Activated naive CD8-positive, alpha-beta T cell treated with anti-CD3 and anti-CD28 coated beads, Interleukin-2, amount 10 ng/mL, durations not matched to agents 7 days and 5 days (primary cell): ENCODE results near the gene C5. TPM values are rescaled to one million over a fixed set of nuclear protein-coding genes. Genes with fewer than 3 reads are reported as not detected.

Experiments
- ATAC-seq: fragments of 150-1000 bp; cut with Tn5 transposase; one replicate; pipeline ENCODE4 v1.10.0; 2021; ENCODE audit warnings: low read depth, moderate library complexity
- POLR2A ChIA-PET: fragments of 350-600 bp; sonication (Branson Sonifier 250); formaldehyde crosslinking; loops from one replicate; lab custom pipeline; 2021; ENCODE audit warnings: antibody characterized with exemption; lab: Charles Lee
- DNase-seq: peaks from one replicate; pipeline ENCODE4 v3.0.0; 2021
- H3K27ac Mint-ChIP-seq: one replicate; pipeline ENCODE4 v1.8.0; 2022; ENCODE audit warnings: mild to moderate bottlenecking, mixed read lengths
- H3K27me3 Mint-ChIP-seq: one replicate; pipeline ENCODE4 v1.8.0; 2022; ENCODE audit warnings: mild to moderate bottlenecking, moderate library complexity, mixed read lengths
- H3K36me3 Mint-ChIP-seq: one replicate; pipeline ENCODE4 v1.8.0; 2021; ENCODE audit warnings: mild to moderate bottlenecking, mixed read lengths
- H3K4me1 Mint-ChIP-seq: one replicate; pipeline ENCODE4 v1.8.0; 2021; ENCODE audit warnings: mixed read lengths
- H3K4me3 Mint-ChIP-seq: one replicate; pipeline ENCODE4 v1.8.0; 2022; ENCODE audit warnings: mild to moderate bottlenecking, moderate library complexity, mixed read lengths
- H3K9me3 Mint-ChIP-seq: one replicate; pipeline ENCODE4 v1.8.0; 2021; ENCODE audit warnings: mixed read lengths
- total RNA-seq, 2 experiments: library from RNA; stranded (reverse); gene quantifications; one replicate each; pipeline ENCODE4 v1.2.3, GENCODE V29; 2021

The C5 gene
- total RNA-seq, 2 experiments from 2014 or later: 2.8 to 3.5 TPM

GRCh38 chr9:120931231-120932085, 118.6 kb downstream of the C5 start:
- ATAC-seq: peak; percentile 49

GRCh38 chr9:120929229-120929791, 120.8 kb downstream of the C5 start:
- H3K9me3 Mint-ChIP-seq: no peaks in the 10 kb centered on the region
- ATAC-seq (no peak), DNase-seq (no peak)
- POLR2A ChIA-PET: interaction anchor here (0.7 to 6.5 kb wide), 20 partner anchors 9 to 214 kb away, joined by 3 to 94 read pairs (median 5); partner anchors contain the start of genes FBXW2 and PHF19
- H3K36me3 Mint-ChIP-seq: peaks cover 11% of the 10 kb centered on the region
- no peaks in the 10 kb centered on the region for H3K27me3 Mint-ChIP-seq
- H3K4me3 Mint-ChIP-seq: peak overlapping the region; percentile 75
- H3K4me1 Mint-ChIP-seq: peaks cover 69% of the 10 kb centered on the region
- H3K27ac Mint-ChIP-seq: peak overlapping the region; percentile 94

More at GRCh38 chr9:120931231-120932085, 118.6 kb downstream of the C5 start:
- DNase-seq: peak; percentile 53
- POLR2A ChIA-PET: interaction anchor here (0.8 to 4.7 kb wide), 17 partner anchors 10 to 219 kb away, joined by 3 to 54 read pairs (median 6); partner anchors contain the start of genes FBXW2 and PHF19
- Mint-ChIP-seq H3K27me3 (no peaks in the 10 kb centered on the region), H3K27ac (peak overlapping the region; percentile 99), H3K36me3 (peaks cover 3% of the 10 kb centered on the region), H3K9me3 (no peaks in the 10 kb centered on the region), H3K4me1 (peaks cover 78% of the 10 kb centered on the region), H3K4me3 (peak overlapping the region; percentile 85)

- Mint-ChIP-seq H3K36me3 (peaks cover 17% of the 10 kb centered on the region), H3K27ac (peak overlapping the region; percentile 94), H3K27me3 (no peaks in the 10 kb centered on the region), H3K9me3 (no peaks in the 10 kb centered on the region), H3K4me3 (peak overlapping the region; percentile 93), H3K4me1 (peaks cover 69% of the 10 kb centered on the region)
- POLR2A ChIA-PET: interaction anchor here (0.7 to 6.5 kb wide), 18 partner anchors 9 to 213 kb away, joined by 3 to 94 read pairs (median 5); partner anchors contain the start of genes FBXW2 and PHF19
- ATAC-seq (peak; percentile 45), DNase-seq (peak; percentile 88)
Observed at GRCh38 chr9:120928483-120929228, 121.4 kb downstream of the C5 start.

- Mint-ChIP-seq H3K27ac (peak overlapping the region; percentile 94), H3K4me3 (peak overlapping the region; percentile 93), H3K36me3 (peaks cover 22% of the 10 kb centered on the region), H3K4me1 (peaks cover 66% of the 10 kb centered on the region), H3K9me3 (no peaks in the 10 kb centered on the region), H3K27me3 (no peaks in the 10 kb centered on the region)
- no peak for DNase-seq
- POLR2A ChIA-PET: interaction anchor here (1.3 to 9.1 kb wide), 8 partner anchors 7 to 135 kb away, joined by 6 to 117 read pairs (median 44); partner anchors contain the start of genes FBXW2 and PHF19
- no peak for ATAC-seq
Observed at GRCh38 chr9:120928015-120928482, 122.0 kb downstream of the C5 start.

GRCh38 chr9:120927269-120928014, 122.6 kb downstream of the C5 start:
- Mint-ChIP-seq H3K27me3 (no peaks in the 10 kb centered on the region), H3K36me3 (peaks cover 28% of the 10 kb centered on the region), H3K27ac (peak overlapping the region; percentile 94), H3K9me3 (no peaks in the 10 kb centered on the region), H3K4me3 (peak overlapping the region; percentile 93), H3K4me1 (peaks cover 67% of the 10 kb centered on the region)
- ATAC-seq (no peak), DNase-seq (peak; percentile 42)
- POLR2A ChIA-PET: interaction anchor here (0.6 to 9.1 kb wide), 12 partner anchors 8 to 155 kb away, joined by 3 to 117 read pairs (median 35); partner anchors contain the start of genes FBXW2 and PHF19

GRCh38 chr9:120926397-120926928, 123.6 kb downstream of the C5 start, which contains the start of gene TRAF1:
TSS of gene TRAF1 (minus strand) at chr9:120926796. CDS start at chr9:120926075, 721 bp downstream.
- DNase-seq: peak; percentile 62
- peaks cover 38% of the 10 kb centered on the region for H3K36me3 Mint-ChIP-seq
- peak; percentile 27 for ATAC-seq
- POLR2A ChIA-PET: interaction anchor here (0.7 to 9.1 kb wide), 16 partner anchors 9 to 274 kb away, joined by 3 to 117 read pairs (median 10); partner anchors contain the start of genes FBXW2 and PHF19
- peak within 1 kb of the TSS; percentile 93 for H3K4me3 Mint-ChIP-seq
- H3K4me1 Mint-ChIP-seq: peaks cover 66% of the 10 kb centered on the region
- H3K9me3 Mint-ChIP-seq: no peaks in the 10 kb centered on the region
- no peaks in the 10 kb centered on the region for H3K27me3 Mint-ChIP-seq
- H3K27ac Mint-ChIP-seq: peak within 1 kb of the TSS; percentile 94

GRCh38 chr9:120925535-120926396, 124.3 kb downstream of the C5 start:
- POLR2A ChIA-PET: interaction anchor here (0.7 to 9.1 kb wide), 16 partner anchors 9 to 273 kb away, joined by 3 to 117 read pairs (median 10); partner anchors contain the start of genes FBXW2 and PHF19

GRCh38 chr9:120924698-120925534, 125.2 kb downstream of the C5 start:
- POLR2A ChIA-PET: interaction anchor here (0.8 to 9.1 kb wide), 14 partner anchors 8 to 132 kb away, joined by 3 to 117 read pairs (median 28); partner anchors contain the start of genes FBXW2 and PHF19
- DNase-seq: no peak
- H3K27ac Mint-ChIP-seq: peak overlapping the region; percentile 94
- H3K36me3 Mint-ChIP-seq: peaks cover 47% of the 10 kb centered on the region
- H3K4me1 Mint-ChIP-seq: peaks cover 69% of the 10 kb centered on the region
- H3K4me3 Mint-ChIP-seq: peak overlapping the region; percentile 93
- H3K9me3 Mint-ChIP-seq: no peaks in the 10 kb centered on the region
- ATAC-seq: no peak
- no peaks in the 10 kb centered on the region for H3K27me3 Mint-ChIP-seq

More at GRCh38 chr9:120925535-120926396, 124.3 kb downstream of the C5 start:
- Mint-ChIP-seq H3K27me3 (no peaks in the 10 kb centered on the region), H3K9me3 (no peaks in the 10 kb centered on the region), H3K4me3 (peak overlapping the region; percentile 93), H3K27ac (peak overlapping the region; percentile 94), H3K4me1 (peaks cover 67% of the 10 kb centered on the region), H3K36me3 (peaks cover 42% of the 10 kb centered on the region)
- DNase-seq (peak; percentile 67), ATAC-seq (peak; percentile 27)

GRCh38 chr9:120923620-120924328, 126.3 kb downstream of the C5 start:
- Mint-ChIP-seq H3K36me3 (peaks cover 54% of the 10 kb centered on the region), H3K4me3 (peak overlapping the region; percentile 93), H3K9me3 (no peaks in the 10 kb centered on the region), H3K27me3 (no peaks in the 10 kb centered on the region), H3K27ac (peak overlapping the region; percentile 94), H3K4me1 (peaks cover 73% of the 10 kb centered on the region)
- DNase-seq (no peak), ATAC-seq (no peak)
- POLR2A ChIA-PET: interaction anchor here (1.1 to 9.1 kb wide), 13 partner anchors 7 to 131 kb away, joined by 3 to 117 read pairs (median 20); partner anchors contain the start of genes FBXW2 and PHF19
